ENCODE measurements around the gene MPP1. TPM values are rescaled to one million over a fixed set of nuclear protein-coding genes. Genes with fewer than 3 reads are reported as not detected.
"Not testable (repeated sequence)": the region's sequence is repeated elsewhere in the genome, so short reads cannot be mapped to it uniquely, and the experiment has no call there.

Gene MPP1
- total RNA-seq, 4 donors from 2014 or later: 3.7 to 21.2 (median 13.2) TPM

DNA sequence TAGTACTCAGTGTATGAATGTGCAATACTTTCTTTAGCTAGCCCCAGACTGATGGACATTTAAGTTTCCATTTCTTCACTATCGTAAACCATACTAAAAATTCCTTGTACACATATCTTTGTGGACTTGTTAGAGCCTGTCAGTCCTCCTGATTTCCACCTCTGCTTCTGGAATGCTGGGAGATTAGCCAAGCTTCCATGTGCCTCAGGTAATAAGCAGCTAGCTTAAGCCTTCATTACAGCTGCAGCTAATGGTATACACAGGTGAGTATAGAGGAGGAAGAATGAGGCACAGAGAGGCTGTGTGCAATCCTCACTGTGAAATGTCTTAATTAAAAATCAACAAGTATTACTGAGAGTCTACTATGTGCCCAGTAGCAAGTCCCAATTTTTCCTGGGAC lies 19.4 kb upstream of the MPP1 start:
- Histone ChIP-seq H3K27me3 (no peaks in the 10 kb centered on the region), H3K36me3 (no peaks in the 10 kb centered on the region), H3K9me3 (no peaks in the 10 kb centered on the region), H3K4me1 (no peaks in the 10 kb centered on the region), H3K4me3 (no peak overlapping the region), H3K27ac (no peak overlapping the region)
- 61 to 63% methylated on average over 1 of the region's 1 CpG for WGBS, 2 donors
- intact Hi-C loops (cut with DNase I): no loop called here
- no peak for TF ChIP-seq POLR2A (IDR thresholded peaks at IDR 0.05)
- TF ChIP-seq, protein P1, sequence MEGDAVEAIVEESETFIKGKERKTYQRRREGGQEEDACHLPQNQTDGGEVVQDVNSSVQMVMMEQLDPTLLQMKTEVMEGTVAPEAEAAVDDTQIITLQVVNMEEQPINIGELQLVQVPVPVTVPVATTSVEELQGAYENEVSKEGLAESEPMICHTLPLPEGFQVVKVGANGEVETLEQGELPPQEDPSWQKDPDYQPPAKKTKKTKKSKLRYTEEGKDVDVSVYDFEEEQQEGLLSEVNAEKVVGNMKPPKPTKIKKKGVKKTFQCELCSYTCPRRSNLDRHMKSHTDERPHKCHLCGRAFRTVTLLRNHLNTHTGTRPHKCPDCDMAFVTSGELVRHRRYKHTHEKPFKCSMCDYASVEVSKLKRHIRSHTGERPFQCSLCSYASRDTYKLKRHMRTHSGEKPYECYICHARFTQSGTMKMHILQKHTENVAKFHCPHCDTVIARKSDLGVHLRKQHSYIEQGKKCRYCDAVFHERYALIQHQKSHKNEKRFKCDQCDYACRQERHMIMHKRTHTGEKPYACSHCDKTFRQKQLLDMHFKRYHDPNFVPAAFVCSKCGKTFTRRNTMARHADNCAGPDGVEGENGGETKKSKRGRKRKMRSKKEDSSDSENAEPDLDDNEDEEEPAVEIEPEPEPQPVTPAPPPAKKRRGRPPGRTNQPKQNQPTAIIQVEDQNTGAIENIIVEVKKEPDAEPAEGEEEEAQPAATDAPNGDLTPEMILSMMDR (IDR thresholded peaks at IDR 0.05): no peak
- no peak for DNase-seq

DNA sequence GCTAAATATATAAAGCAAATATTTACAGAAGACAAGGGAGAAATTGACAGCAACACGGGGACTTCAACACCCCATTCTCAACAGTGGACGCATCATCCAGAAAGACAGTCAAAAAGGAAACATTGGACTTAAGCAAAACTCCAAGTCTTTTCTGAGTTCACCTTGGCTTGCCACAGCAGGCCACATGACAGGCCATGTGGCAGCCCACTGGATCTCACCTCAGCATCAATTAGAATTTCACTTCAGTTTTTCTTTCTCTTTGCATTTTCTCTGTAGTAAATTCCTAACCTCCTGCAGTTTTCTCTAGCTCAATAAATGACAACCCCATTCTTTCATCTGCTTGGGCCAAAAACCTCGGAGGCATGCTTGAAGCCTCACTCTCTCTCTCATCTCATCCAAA lies 16.7 kb upstream of the MPP1 start:
- no peak for TF ChIP-seq POLR2A (IDR thresholded peaks at IDR 0.05)
- TF ChIP-seq, protein P1 (IDR thresholded peaks at IDR 0.05): no peak
- intact Hi-C loops (cut with DNase I): no loop called here
- no peak for DNase-seq
- H3K27me3 ChIP-seq: no peaks in the 10 kb centered on the region
- H3K27ac ChIP-seq: no peak overlapping the region
- H3K4me3 ChIP-seq: no peak overlapping the region
- H3K36me3 ChIP-seq: no peaks in the 10 kb centered on the region
- WGBS, 2 donors: 72 to 76% methylated on average over 3 of the region's 3 CpGs
- no peaks in the 10 kb centered on the region for H3K4me1 ChIP-seq
- no peaks in the 10 kb centered on the region for H3K9me3 ChIP-seq

DNA sequence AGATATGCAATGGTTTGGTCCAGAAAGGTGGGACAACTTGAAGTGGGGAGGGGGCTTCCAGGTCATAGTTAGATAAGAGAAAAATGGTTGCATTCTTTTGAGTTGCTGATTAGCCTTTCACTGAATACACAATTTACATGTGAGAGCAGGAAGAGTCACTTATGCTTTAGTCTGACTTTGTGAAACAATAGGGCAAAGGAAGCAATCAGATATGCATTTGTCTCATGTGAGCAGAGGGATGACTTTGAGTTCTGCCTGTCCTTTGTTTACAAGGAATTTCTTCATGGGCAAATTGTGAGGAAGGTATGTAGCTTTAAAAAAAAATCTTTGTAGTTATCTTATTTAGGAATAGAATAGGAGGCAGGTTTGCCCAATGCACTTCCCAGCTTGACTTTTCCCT lies 16.2 kb upstream of the MPP1 start:
- Histone ChIP-seq H3K36me3 (no peaks in the 10 kb centered on the region), H3K27me3 (no peaks in the 10 kb centered on the region), H3K4me1 (no peaks in the 10 kb centered on the region), H3K9me3 (no peaks in the 10 kb centered on the region), H3K4me3 (no peak overlapping the region), H3K27ac (no peak overlapping the region)
- DNase-seq: no peak
- intact Hi-C loops (cut with DNase I): no loop called here
- no peak for TF ChIP-seq POLR2A (IDR thresholded peaks at IDR 0.05)
- TF ChIP-seq, protein P1 (IDR thresholded peaks at IDR 0.05): no peak

DNA sequence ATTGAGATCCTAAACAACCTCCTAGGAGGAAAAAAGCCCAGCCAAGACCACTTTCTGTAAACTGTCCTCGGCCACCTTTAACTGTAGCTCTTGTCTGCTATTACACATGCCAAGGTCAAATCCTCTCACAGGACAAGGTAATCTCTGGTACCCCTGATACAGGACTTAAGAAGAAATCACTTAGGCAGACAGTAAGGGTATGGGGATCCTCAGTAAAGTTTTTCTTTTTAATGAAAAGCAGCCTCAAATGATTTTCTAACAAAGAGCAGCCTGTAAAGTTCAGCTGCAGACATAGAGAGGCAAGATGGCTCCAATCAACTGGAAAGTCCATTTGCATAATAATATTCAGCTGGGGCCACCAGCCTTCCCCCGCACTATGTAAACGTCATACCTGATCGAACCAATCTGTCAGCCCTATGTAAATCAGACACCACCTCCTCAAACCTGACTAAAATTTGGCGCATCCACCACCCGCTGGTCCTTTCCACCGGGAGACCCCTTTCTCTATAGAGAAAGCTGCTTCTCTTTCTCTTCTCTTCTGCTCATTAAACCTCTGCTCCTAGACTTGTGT lies 14.6 kb upstream of the MPP1 start:
- 83 to 85% methylated on average over 4 to 7 of the region's 7 CpGs for WGBS, 2 donors

DNA sequence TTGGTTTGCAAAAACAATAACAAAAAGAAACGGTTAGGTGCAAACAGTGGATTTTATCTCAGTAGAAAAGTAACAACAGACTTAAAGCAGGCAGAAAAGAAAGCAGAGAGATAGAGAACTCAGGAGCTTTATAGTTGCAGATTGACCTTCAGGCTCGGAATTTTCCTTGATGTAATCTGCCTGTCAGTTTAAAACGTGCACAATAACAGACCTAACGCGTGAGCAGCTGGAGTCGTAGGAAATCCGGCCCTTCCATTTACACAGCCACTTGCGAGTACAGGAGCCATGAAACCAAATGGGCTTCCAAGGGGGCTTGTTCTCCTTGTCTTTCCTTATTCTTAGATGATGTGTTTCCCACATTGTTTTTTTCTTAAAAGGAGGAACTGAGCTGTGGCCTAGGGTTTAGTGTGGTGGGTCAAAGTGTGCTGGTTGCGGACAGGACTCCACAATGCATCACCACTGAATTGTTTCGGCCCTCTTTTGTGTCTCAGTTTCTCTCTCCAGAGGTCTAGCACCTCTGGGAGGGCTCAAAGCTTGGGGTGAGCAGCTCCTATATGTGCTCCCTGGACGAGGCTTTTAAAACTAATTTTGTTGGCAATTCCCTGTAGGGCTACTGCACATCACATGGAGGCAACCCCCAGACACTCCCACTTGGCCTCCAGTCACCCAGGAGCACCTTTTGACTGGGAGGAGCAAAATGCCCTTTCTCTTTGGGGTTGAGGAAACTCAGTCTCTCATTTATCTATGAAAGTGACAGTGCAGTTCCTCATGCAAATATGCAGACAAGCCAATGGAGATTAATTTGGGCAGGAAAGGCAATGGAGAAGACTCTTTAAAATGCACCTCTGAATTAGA lies 13.9 kb upstream of the MPP1 start:
- intact Hi-C loops (cut with DNase I): no loop called here
- Histone ChIP-seq H3K27ac (no peak overlapping the region), H3K27me3 (no peaks in the 10 kb centered on the region), H3K4me1 (no peaks in the 10 kb centered on the region), H3K36me3 (no peaks in the 10 kb centered on the region), H3K4me3 (no peak overlapping the region), H3K9me3 (no peaks in the 10 kb centered on the region)
- 65 to 86% methylated on average over 8 to 11 of the region's 11 CpGs for WGBS, 2 donors
- TF ChIP-seq, protein P1 (IDR thresholded peaks at IDR 0.05): no peak
- no peak for TF ChIP-seq POLR2A (IDR thresholded peaks at IDR 0.05)
- no peak for DNase-seq

More for the DNA sequence above, 14.6 kb upstream of the MPP1 start:
- no peak for DNase-seq
- intact Hi-C loops (cut with DNase I): no loop called here
- no peaks in the 10 kb centered on the region for H3K27me3 ChIP-seq
- H3K27ac ChIP-seq: no peak overlapping the region
- no peak for TF ChIP-seq POLR2A (IDR thresholded peaks at IDR 0.05)
- TF ChIP-seq, protein P1 (IDR thresholded peaks at IDR 0.05): no peak
- no peaks in the 10 kb centered on the region for H3K36me3 ChIP-seq
- no peaks in the 10 kb centered on the region for H3K9me3 ChIP-seq
- no peak overlapping the region for H3K4me3 ChIP-seq
- no peaks in the 10 kb centered on the region for H3K4me1 ChIP-seq

DNA sequence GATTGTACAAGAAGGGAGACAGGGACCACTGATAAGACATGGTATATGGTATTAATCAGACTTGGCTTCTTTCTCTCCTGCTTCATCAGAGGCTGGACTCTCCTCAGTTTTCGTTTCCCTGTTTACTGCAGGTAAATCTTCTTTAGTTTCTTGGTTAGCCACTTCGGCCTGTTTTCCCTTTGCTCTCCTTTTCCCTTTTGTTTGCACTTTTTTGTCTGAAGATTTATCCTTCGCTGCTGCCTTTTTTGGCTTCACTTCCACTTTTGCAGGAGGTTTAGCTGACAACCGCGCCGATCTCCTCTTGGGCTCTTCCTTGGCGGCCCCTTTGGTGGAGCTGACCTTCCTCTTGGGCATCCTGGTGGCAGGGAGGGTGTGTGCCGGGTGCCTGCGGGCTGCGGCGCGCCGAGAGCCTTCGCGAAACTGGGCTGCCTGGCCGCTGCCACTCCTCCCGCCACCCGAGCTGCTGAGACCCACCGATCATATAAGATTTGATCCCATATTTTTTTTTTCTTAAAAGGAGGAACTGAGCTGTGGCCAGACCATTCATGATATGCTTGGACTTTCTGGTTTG lies 11.8 kb upstream of the MPP1 start:
- H3K4me3 ChIP-seq; H3K27ac ChIP-seq; H3K27me3 ChIP-seq; intact Hi-C loops (cut with DNase I); H3K36me3 ChIP-seq; H3K9me3 ChIP-seq; H3K4me1 ChIP-seq; DNase-seq: not testable (repeated sequence)
- WGBS, 2 donors: 89 to 91% methylated on average over 5 to 10 of the region's 19 CpGs

DNA sequence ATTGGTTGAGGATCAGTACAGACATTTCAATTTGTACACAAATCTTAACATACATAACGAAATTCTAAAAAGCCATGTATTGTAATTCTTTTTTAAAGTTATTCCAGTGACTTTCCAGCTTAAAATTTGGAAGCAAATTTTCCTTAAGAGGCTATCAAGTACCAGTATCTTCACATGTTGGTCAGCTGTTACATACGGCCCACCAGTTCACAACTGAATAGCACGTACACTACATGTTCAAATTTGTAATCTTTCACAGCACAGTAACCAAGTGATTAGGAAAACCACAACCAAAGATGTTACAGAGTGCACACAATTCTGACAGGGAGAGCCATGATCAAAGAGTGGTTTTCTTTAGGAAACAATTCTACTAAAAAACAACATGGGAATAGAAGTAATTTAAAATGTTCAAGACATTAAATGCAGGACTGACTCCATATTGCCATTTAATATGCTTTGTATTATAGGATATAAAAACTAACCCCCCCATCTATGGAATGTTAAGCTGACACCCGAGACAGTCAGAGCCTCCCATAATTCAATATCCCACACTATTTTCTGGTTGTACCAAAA lies 11.1 kb upstream of the MPP1 start:
- intact Hi-C loops (cut with DNase I); H3K36me3 ChIP-seq; H3K9me3 ChIP-seq; H3K27me3 ChIP-seq; H3K4me1 ChIP-seq; H3K27ac ChIP-seq; H3K4me3 ChIP-seq; DNase-seq: not testable (repeated sequence)
- 65 to 78% methylated on average over 4 of the region's 4 CpGs for WGBS, 2 donors

Data from esophagus squamous epithelium (tissue), 5 donors.